K562 (cell line): ENCODE measurements around the gene DTNBP1. TPM values are rescaled to one million over a fixed set of nuclear protein-coding genes. Genes with fewer than 3 reads are reported as not detected.
A peak's percentile ranks its signal among the peaks of the same experiment; 100 is the strongest.

Experiments used
- ADNP ChIP-seq: fragments of 200-800 bp; sonication (Bioruptor generic); IDR thresholded peaks from 2 replicates; pipeline ENCODE4 v1.6.1; 2016; ENCODE audit warnings: missing genetic modification characterization, missing compliant biosample characterization
- CBX2 ChIP-seq: fragments of 200-600 bp; sonication (generic); IDR thresholded peaks from one replicate; pipeline ENCODE4 v1.6.1; 2012; ENCODE audit warnings: mild to moderate bottlenecking, low read length, inconsistent platforms; ENCODE audit not compliant: insufficient read depth, poor library complexity, severe bottlenecking
- ID3 ChIP-seq, 2 experiments: fragments of 250-450 bp in 1 of 2; fragments of 450-650 bp in 1 of 2; sonication (Bioruptor Pico) in 1 of 2; IDR thresholded peaks; 2 replicates each; pipeline versions ENCODE4 v1.6.1 to v1.8.0; 2016 to 2021; ENCODE audit warnings: mild to moderate bottlenecking in 2 of 2, moderate library complexity in 2 of 2, missing compliant biosample characterization in 1 of 2, missing genetic modification characterization in 1 of 2
- LCOR ChIP-seq: sonication (generic); formaldehyde crosslinking; IDR thresholded peaks from 2 replicates; pipeline ENCODE4 v1.8.0; 2022; ENCODE audit warnings: mild to moderate bottlenecking, missing genetic modification reagents
- MAFF ChIP-seq: IDR thresholded peaks from 2 replicates; pipeline ENCODE4 v1.6.1; 2012; ENCODE audit warnings: low read length, improper control_type of control experiment
- NEUROD1 ChIP-seq: fragments of 150-350 bp; IDR thresholded peaks from 2 replicates; pipeline ENCODE4 v1.6.1; 2014; ENCODE audit warnings: borderline replicate concordance, low read length, low read depth; ENCODE audit not compliant: partially characterized antibody
- POU5F1 ChIP-seq: fragments of 150-350 bp; IDR thresholded peaks from 2 replicates; pipeline ENCODE4 v1.6.1; 2014; ENCODE audit warnings: borderline replicate concordance, low read length, low read depth, mild to moderate bottlenecking; ENCODE audit not compliant: partially characterized antibody
- RBM39 ChIP-seq: fragments of 200-400 bp; formaldehyde crosslinking; optimal IDR thresholded peaks from 2 replicates; pipeline ENCODE3; 2018; ENCODE audit warnings: low read depth, low read length
- U2AF1 ChIP-seq: fragments of 200-400 bp; formaldehyde crosslinking; optimal IDR thresholded peaks from 2 replicates; pipeline ENCODE3; 2017; ENCODE audit warnings: mild to moderate bottlenecking, low read depth, low read length, moderate library complexity
- ZBTB7A ChIP-seq: IDR thresholded peaks from 2 replicates; pipeline ENCODE4 v1.6.1; 2011; ENCODE audit warnings: low read depth, mild to moderate bottlenecking, low read length, moderate library complexity, borderline replicate concordance; ENCODE audit not compliant: control insufficient read depth
- polyA plus RNA-seq, 8 experiments: library from polyadenylated mRNA; depleted of rRNA in 4 of 8; stranded (reverse) in 5 of 8; unstranded in 3 of 8; fragments of >200 nt; fragmentation: Nextera tagmentation in 2 of 8; fragmentation: Illumina TruSeq in 1 of 8; extraction: Ambion mirVana in 2 of 8; extraction: Trizol in 1 of 8; gene quantifications; 2 replicates each; pipeline versions ENCODE4 v1.2.1 to v1.2.3, GENCODE V29; 2011 to 2014; ENCODE audit warnings: inconsistent platforms in 1 of 8, missing spikeins in 1 of 8
- total RNA-seq, 7 experiments: library from RNA; depleted of rRNA in 6 of 7; stranded (reverse); fragments of >200 nt in 6 of 7; fragmentation: Illumina TruSeq in 2 of 7; extraction: Trizol in 2 of 7; gene quantifications; 2 replicates each; pipeline versions ENCODE4 v1.2.1 to v1.2.3, GENCODE V29; 2011 to 2021; ENCODE audit warnings: low replicate concordance in 1 of 7
- TF ChIP-seq, protein P1 (sequence below): fragments of 450-650 bp; IDR thresholded peaks from 2 replicates; pipeline ENCODE4 v1.6.1; 2017; ENCODE audit warnings: antibody characterized with exemption, mild to moderate bottlenecking
- TF ChIP-seq, protein P2 (sequence below): sonication (generic); formaldehyde crosslinking; IDR thresholded peaks from 2 replicates; pipeline ENCODE4 v1.8.1; 2023; ENCODE audit warnings: mild to moderate bottlenecking, missing genetic modification reagents

Gene DTNBP1
- total and polyA plus RNA-seq, 9 of the 15 experiments (the other 6 are each of a cell fraction or from before 2014, with no cell fraction given) = 16.7 to 54.5 (median 21.4) TPM

DNA sequence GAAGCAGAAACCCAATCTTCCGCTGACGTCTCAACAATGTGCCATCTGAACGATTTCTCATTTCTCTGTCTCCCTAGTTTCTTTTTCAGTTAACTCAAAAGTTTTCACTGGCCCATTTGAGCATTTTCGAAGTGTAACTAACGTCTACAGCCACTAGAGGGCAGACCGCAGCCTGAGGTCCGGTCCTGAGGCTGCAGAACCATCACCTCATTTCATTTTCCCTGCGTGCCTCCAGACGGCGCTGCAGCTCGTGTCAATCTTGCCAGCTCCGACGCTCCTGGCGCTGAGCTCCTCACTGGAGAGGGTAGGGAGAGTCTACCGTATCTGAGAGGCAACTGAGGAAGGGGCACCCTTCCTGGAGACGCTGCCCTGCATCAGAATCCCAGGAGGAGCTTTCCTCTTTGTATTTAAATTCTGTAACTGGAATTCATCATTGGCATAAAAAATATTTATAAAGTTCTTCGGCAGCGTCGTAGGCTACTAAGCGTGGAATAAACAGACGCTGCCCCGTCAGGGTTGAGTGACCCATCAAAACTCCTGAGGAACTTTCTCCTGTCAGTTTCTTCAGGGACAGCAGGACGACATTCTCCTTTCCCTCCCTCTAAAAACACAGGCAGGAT, 28.5 kb upstream of the DTNBP1 start (continued):
- TF ChIP-seq, protein P1, sequence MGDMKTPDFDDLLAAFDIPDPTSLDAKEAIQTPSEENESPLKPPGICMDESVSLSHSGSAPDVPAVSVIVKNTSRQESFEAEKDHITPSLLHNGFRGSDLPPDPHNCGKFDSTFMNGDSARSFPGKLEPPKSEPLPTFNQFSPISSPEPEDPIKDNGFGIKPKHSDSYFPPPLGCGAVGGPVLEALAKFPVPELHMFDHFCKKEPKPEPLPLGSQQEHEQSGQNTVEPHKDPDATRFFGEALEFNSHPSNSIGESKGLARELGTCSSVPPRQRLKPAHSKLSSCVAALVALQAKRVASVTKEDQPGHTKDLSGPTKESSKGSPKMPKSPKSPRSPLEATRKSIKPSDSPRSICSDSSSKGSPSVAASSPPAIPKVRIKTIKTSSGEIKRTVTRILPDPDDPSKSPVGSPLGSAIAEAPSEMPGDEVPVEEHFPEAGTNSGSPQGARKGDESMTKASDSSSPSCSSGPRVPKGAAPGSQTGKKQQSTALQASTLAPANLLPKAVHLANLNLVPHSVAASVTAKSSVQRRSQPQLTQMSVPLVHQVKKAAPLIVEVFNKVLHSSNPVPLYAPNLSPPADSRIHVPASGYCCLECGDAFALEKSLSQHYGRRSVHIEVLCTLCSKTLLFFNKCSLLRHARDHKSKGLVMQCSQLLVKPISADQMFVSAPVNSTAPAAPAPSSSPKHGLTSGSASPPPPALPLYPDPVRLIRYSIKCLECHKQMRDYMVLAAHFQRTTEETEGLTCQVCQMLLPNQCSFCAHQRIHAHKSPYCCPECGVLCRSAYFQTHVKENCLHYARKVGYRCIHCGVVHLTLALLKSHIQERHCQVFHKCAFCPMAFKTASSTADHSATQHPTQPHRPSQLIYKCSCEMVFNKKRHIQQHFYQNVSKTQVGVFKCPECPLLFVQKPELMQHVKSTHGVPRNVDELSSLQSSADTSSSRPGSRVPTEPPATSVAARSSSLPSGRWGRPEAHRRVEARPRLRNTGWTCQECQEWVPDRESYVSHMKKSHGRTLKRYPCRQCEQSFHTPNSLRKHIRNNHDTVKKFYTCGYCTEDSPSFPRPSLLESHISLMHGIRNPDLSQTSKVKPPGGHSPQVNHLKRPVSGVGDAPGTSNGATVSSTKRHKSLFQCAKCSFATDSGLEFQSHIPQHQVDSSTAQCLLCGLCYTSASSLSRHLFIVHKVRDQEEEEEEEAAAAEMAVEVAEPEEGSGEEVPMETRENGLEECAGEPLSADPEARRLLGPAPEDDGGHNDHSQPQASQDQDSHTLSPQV = peak; percentile 90
- TF ChIP-seq ZBTB7A = peak; percentile 25; the same call in 1 of the 2 replicates
- peak; percentile 82 for TF ChIP-seq RBM39
- TF ChIP-seq NEUROD1 = peak; percentile 75
- no peak for TF ChIP-seq POU5F1
- TF ChIP-seq ID3 (CRISPR knock-in tag; IDR thresholded peaks at IDR 0.05) = no peak
- 0 out of 2 replicates have a peak, but pooled peaks have one; percentile 35 for TF ChIP-seq ID3 (tag; IDR thresholded peaks at IDR 0.05)
- TF ChIP-seq, protein P2, sequence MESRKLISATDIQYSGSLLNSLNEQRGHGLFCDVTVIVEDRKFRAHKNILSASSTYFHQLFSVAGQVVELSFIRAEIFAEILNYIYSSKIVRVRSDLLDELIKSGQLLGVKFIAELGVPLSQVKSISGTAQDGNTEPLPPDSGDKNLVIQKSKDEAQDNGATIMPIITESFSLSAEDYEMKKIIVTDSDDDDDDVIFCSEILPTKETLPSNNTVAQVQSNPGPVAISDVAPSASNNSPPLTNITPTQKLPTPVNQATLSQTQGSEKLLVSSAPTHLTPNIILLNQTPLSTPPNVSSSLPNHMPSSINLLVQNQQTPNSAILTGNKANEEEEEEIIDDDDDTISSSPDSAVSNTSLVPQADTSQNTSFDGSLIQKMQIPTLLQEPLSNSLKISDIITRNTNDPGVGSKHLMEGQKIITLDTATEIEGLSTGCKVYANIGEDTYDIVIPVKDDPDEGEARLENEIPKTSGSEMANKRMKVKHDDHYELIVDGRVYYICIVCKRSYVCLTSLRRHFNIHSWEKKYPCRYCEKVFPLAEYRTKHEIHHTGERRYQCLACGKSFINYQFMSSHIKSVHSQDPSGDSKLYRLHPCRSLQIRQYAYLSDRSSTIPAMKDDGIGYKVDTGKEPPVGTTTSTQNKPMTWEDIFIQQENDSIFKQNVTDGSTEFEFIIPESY (CRISPR knock-in tag) = peak; percentile 87
- TF ChIP-seq CBX2 = no peak
- TF ChIP-seq U2AF1 = no peak
- 0 out of 2 replicates have a peak, but pooled peaks have one; percentile 42 for TF ChIP-seq ADNP
- peak; percentile 95 for TF ChIP-seq LCOR (CRISPR knock-in tag)
- TF ChIP-seq MAFF = no peak
